HG03565 (cell line): ENCODE data around the gene CYB5RL.

Source experiments
- ATAC-seq: cut with Tn5 transposase; IDR thresholded peaks from one replicate; pipeline ENCODE4 v1.9.1; 2021; ENCODE audit warnings: mild to moderate bottlenecking, moderate library complexity; ENCODE audit not compliant: unreplicated experiment

The CYB5RL gene

GRCh38 chr1:54163051-54163450 is 36.8 kb downstream of the CYB5RL start:
- ATAC-seq = no peak

DNA sequence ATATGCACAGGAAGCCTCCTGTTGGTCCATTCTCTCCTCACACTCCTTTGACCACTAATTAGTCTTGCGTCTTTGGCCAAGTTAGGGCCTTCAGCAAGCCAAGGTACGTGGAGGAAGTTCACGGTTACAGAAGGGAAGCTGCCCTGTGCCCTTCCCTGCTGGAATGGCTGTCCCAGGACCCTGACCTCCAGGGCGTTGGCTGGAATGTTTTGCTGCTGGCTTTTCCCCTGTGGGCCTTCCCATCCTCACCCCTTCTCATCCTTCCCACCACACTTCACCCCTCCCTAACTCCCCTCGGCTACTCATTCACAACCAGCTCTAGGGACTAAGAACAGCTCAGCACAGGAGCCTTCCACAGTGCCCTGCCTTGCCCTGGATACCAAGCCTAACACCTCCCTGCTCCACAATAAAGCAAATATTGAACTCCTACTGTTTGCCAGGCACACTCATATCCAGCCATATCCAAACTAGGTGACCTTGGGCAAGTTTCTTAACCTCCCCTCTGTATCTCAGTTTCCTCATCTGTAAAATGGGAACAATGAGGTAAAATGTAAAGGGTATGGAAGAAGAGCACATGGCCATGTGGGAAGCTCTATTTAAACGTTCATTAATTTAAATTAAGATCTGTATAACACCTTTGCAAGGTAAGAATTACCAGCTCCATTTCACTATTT is 38.2 kb downstream of the CYB5RL start:
- no peak for ATAC-seq

GRCh38 chr1:54160351-54160750 is 39.5 kb downstream of the CYB5RL start:
- ATAC-seq = no peak

GRCh38 chr1:54159733-54160316 is 40.0 kb downstream of the CYB5RL start:
- ATAC-seq = no peak

GRCh38 chr1:54158071-54158470 is 41.8 kb downstream of the CYB5RL start:
- ATAC-seq = no peak

DNA sequence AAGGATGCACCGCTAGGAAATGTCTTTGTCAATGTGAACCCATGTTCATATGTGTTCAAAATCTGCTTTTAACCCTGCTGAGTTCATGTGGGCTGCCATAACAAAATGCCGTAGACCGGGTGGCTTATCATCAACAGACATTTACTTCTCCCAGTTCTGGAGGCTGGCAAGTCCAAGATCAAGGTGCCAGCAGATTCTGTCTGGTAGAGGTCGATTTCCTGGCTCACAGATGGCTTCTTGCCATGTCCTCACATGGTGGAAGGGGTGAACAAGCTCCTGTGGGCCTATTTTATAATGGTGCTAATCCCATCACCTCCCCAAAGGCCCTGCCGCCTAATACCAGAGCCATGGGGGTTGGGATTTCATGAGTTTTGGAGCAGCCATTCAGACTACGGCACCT is 42.4 kb downstream of the CYB5RL start:
- ATAC-seq = no peak

DNA sequence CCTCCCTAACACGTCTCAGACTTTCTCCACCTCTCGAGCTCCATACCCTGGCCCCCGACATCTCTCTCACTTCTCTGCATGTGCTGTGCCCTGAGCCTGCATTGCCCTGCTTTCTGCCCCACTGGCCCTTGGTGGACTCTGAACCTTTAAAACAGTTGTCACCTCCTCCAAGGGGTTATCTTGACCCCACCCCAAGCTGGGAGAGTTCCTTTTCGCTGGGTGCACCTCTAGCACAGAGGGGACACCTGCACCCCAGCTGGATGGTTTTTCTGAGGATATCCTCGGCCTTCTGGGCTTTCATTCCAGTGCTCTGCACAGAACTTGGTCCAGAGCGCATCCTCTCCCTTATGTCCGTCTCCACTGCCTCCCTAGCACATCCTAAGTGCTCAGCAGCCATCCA is 42.8 kb downstream of the CYB5RL start:
- ATAC-seq = no peak

DNA sequence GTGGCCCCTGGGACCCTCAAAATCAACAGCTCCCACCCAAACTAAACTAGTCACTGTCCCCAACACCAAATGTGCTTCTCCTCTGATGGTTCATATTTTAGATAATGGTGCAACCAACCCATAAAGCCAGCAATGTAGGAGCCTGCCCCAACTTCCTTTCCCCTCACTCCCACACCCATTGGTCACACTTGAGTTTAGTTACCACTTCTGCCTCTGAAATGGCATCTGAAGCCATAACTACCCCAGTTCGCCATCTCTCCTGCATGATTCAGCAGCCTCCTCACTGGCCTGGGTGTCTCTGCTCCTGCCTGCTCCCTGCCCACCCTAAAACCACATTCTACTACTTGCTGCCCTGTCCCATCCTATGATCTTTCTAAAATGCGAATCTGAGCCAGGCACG is 43.6 kb downstream of the CYB5RL start:
- ATAC-seq = no peak

DNA sequence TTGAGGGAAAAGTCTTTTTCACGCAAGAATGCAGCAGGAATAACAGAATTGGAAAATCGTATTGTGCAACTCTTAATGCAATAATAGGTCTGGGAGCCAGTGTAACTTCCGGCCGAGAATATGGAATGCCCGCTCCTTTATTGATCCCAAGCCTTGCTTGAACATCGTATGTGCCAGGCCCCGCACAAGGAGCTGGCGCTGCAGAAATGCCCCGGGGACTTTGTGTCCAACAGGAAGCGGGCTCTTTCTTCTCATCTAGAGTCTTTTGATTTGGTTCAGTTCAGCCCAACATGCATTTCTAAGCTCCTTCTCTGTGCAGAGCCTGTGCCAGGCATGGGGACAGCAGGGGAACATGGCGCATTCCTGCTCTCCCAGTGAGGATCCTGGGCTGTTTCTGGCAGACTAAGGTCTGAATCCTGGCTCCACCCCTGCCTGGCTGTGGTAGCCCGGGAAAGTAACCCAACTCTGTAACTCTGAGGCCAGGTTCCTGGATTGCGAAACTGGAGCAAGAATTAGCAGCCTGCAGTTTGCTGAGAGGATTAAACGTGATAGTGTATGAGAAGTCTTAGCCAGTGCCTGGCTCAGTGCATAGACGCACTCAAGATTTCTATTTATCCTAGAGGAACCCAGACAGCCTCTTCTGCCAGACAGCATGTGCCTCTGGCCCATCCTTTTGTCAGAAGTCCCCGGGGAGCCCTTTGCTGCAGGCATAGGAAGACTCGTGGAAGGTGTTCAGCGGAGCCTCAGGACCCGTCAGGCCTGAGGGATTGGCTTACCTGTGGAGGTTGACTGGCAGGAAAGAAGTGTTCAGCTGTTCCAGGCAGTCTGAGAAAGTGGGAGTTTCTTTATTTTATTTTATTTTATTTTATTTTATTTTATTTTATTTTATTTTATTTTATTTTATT is 46.0 kb downstream of the CYB5RL start:
- no peak for ATAC-seq

DNA sequence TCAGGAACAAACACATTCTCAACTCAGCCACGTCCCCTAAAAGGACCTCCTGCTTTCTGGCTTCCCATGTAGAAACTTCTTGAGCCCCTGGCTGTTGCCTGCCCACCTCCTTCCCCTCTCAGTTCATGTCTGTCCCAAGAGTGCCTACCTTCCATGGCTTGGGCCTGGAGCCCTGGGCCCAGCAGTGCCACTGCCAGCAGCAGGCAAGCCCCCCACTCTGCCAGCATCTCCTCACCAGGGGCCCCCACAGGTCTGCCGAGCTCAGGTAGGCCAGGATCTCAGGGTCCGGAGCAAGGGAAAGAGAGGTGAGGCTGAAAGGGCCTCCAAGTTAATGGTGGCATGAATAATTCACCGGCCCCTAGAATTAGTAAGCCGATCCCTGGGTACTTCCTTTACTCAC is 47.1 kb downstream of the CYB5RL start, which contains the start of gene CDCP2:
CDCP2 (minus strand) TSS at position 305 of the 400 bp plus-strand sequence; CDS start at position 227, 78 bp downstream.
- ATAC-seq = no peak

- ATAC-seq = no peak
Measured at GRCh38 chr1:54151013-54151412, 48.8 kb downstream of the CYB5RL start.
